NCI-H1694 (cell line): ENCODE data around the gene OR51B6.
"Not testable (repeated sequence)": the region's sequence is repeated elsewhere in the genome, so short reads cannot be mapped to it uniquely, and the experiment has no call there.

Experiments used
- DNase-seq: peaks from one replicate; lab custom pipeline; 2025; lab: John Stamatoyannopoulos, UW

The OR51B6 gene

GRCh38 chr11:5366365-5366764 lies 15.1 kb downstream of the OR51B6 start:
- DNase-seq, result not testable (repeated sequence)

- no peak for DNase-seq
Measured at GRCh38 chr11:5366856-5367255, 15.5 kb downstream of the OR51B6 start.

GRCh38 chr11:5367448-5368074 lies 16.3 kb downstream of the OR51B6 start:
- no peak for DNase-seq

- no peak for DNase-seq
Measured at GRCh38 chr11:5368502-5369043, 17.3 kb downstream of the OR51B6 start.

- no peak for DNase-seq
Measured at GRCh38 chr11:5369789-5370188, 18.5 kb downstream of the OR51B6 start.

GRCh38 chr11:5380740-5381342 lies 29.5 kb downstream of the OR51B6 start:
- no peak for DNase-seq

GRCh38 chr11:5383576-5383975 lies 32.3 kb downstream of the OR51B6 start, which contains the start of gene OR51M1:
TSS of gene OR51M1 (plus strand) at chr11:5383812. CDS start at chr11:5389399, 5,587 bp downstream.
- DNase-seq, result no peak

- DNase-seq, result no peak
Measured at GRCh38 chr11:5384335-5384734, 33.0 kb downstream of the OR51B6 start.

GRCh38 chr11:5390210-5390609 lies 38.9 kb downstream of the OR51B6 start:
- DNase-seq, result no peak

GRCh38 chr11:5394091-5394490 lies 42.8 kb downstream of the OR51B6 start:
- DNase-seq, result no peak

- DNase-seq, result no peak
Measured at GRCh38 chr11:5398936-5399335, 47.6 kb downstream of the OR51B6 start.
